ENCODE measurements around the gene NIPA2. TPM values are rescaled to one million over a fixed set of nuclear protein-coding genes. Genes with fewer than 3 reads are reported as not detected.

Gene NIPA2
- total and polyA plus RNA-seq, 3 experiments from 2014 or later: 55.4 to 112 (median 102) TPM

DNA sequence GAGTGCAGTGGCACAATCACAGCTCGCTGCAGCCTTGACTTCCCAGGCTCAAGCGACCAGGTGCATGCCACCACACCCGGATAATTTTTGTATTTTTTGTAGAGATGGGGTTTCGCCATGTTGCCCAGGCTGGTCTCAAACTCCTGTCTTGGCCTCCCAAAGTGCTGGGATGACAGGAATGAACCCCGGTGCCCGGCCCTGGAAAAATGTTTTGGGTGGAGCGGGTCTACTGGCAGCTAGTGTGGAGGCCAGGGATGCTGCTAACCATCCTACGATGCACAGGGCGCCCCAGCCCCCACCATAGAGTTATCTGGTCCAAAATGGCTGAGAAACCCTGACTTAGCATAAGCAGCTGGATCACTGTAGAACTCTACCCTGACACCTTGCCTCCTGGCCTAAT is 35.4 kb downstream of the NIPA2 start:
- no peaks in the 10 kb centered on the region for H3K36me3 ChIP-seq (ENCODE audit: insufficient read depth, low read length)
- H3K27ac Mint-ChIP-seq: no peak overlapping the region
- H3K4me3 ChIP-seq (ENCODE audit: low read length): no peak overlapping the region
- peaks cover 6 to 20% (median 14%) of the 10 kb centered on the region in 3 donors for H3K36me3 Mint-ChIP-seq
- H3K4me3 Mint-ChIP-seq: no peak overlapping the region
- H3K27me3 ChIP-seq (ENCODE audit: insufficient read depth, low read length, poor library complexity, severe bottlenecking): no peaks in the 10 kb centered on the region
- no peaks in the 10 kb centered on the region for H3K4me1 ChIP-seq (ENCODE audit: insufficient read depth, low read length)
- peaks cover 0 to 2% (median 0%) of the 10 kb centered on the region in 5 donors for H3K9me3 Mint-ChIP-seq
- no peak overlapping the region for H3K27ac ChIP-seq (ENCODE audit: low read depth, low read length)
- CTCF ChIA-PET: no interaction called here
- no peaks in the 10 kb centered on the region for H3K9me3 ChIP-seq (ENCODE audit: low read length)
- H3K4me1 Mint-ChIP-seq: no peaks in the 10 kb centered on the region
- DNase-seq: no peak
- peaks cover 0 to 3% of the 10 kb centered on the region in 2 donors for H3K27me3 Mint-ChIP-seq
- POLR2A ChIA-PET: no interaction called here

DNA sequence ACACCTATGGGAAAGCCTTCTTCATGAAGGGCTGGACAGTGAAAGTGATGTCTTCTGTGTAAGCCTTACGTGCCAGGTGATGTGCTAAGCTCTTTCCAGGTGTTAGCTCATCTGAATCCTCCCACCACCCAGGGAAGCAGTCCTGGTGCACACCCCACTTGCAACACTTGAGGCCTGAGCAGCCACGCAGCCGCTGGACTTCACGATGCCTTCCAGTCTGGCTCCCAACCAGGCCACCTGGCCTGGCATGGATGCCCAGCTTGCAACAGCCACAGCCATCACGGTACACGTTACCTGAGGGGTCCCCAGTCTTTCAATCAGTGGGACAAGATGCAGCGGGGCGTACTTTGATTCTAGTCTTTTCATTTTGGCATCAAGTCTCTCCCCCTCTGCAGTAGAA is 35.8 kb downstream of the NIPA2 start:
- H3K4me1 Mint-ChIP-seq: no peaks in the 10 kb centered on the region
- no peak overlapping the region for H3K4me3 ChIP-seq (ENCODE audit: low read length)
- H3K9me3 Mint-ChIP-seq: peaks cover 0 to 2% (median 0%) of the 10 kb centered on the region in 5 donors
- peaks cover 5 to 15% (median 14%) of the 10 kb centered on the region in 3 donors for H3K36me3 Mint-ChIP-seq
- no peak overlapping the region for H3K4me3 Mint-ChIP-seq
- H3K9me3 ChIP-seq (ENCODE audit: low read length): no peaks in the 10 kb centered on the region
- H3K27me3 ChIP-seq (ENCODE audit: insufficient read depth, low read length, poor library complexity, severe bottlenecking): no peaks in the 10 kb centered on the region
- H3K27ac Mint-ChIP-seq: no peak overlapping the region
- no peak overlapping the region for H3K27ac ChIP-seq (ENCODE audit: low read depth, low read length)
- H3K4me1 ChIP-seq (ENCODE audit: insufficient read depth, low read length): no peaks in the 10 kb centered on the region
- ChIA-PET POLR2A (no interaction called here), CTCF (no interaction called here)
- H3K36me3 ChIP-seq (ENCODE audit: insufficient read depth, low read length): no peaks in the 10 kb centered on the region
- peaks cover 0 to 3% of the 10 kb centered on the region in 2 donors for H3K27me3 Mint-ChIP-seq
- no peak for DNase-seq

DNA sequence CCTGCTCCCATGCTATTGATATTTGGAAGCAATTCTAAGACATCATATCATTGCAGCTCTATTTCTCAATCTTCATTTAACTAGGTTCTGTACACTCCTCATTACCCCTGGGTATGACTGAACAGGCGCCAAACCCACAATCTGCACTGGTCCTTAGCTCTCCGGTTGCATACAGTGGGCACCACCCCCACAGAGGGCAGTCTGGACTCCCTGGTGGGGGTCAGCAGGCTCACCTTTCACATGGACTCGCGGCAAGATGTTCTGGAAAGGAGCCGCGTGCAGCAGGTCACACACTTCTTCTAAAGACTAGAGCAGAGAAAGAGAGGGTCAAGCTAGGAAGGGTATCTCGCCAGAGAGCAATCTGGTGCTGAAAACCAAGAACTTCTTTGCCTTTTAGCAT is 36.5 kb downstream of the NIPA2 start:
- POLR2A ChIA-PET: no interaction called here
- no peak for DNase-seq
- no peaks in the 10 kb centered on the region for H3K9me3 ChIP-seq (ENCODE audit: low read length)
- no peaks in the 10 kb centered on the region for H3K4me1 Mint-ChIP-seq
- no peaks in the 10 kb centered on the region for H3K4me1 ChIP-seq (ENCODE audit: insufficient read depth, low read length)
- CTCF ChIA-PET: no interaction called here
- H3K4me3 Mint-ChIP-seq: no peak overlapping the region
- no peak overlapping the region for H3K27ac ChIP-seq (ENCODE audit: low read depth, low read length)
- H3K9me3 Mint-ChIP-seq: peaks cover 0 to 2% (median 0%) of the 10 kb centered on the region in 5 donors
- H3K36me3 ChIP-seq (ENCODE audit: insufficient read depth, low read length): no peaks in the 10 kb centered on the region
- no peaks in the 10 kb centered on the region for H3K27me3 ChIP-seq (ENCODE audit: insufficient read depth, low read length, poor library complexity, severe bottlenecking)
- no peak overlapping the region for H3K4me3 ChIP-seq (ENCODE audit: low read length)
- peaks cover 3 to 14% (median 9%) of the 10 kb centered on the region in 3 donors for H3K36me3 Mint-ChIP-seq
- H3K27me3 Mint-ChIP-seq: peaks cover 0 to 3% of the 10 kb centered on the region in 2 donors
- H3K27ac Mint-ChIP-seq: no peak overlapping the region

DNA sequence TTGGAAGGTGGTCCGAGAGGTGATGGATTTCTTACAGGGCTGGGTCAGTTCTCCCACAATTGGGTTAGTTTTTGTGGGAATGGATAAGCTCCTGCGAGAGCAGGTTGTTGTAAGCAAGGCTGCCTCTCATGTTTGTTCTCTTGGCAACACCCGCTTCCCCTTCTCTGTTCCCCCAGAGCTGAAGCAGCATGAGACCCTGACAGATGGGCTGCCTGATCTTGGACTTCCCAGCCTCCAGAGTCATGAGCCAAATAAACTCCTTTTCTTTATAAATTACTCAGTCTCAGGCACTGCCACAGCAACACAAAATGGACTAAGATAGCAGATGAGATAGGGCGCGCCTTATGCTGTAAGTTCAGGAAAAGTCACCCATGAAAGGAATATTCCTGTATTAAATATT is 38.7 kb downstream of the NIPA2 start:
- POLR2A ChIA-PET: no interaction called here
- Mint-ChIP-seq H3K27me3 (peaks cover 0 to 3% of the 10 kb centered on the region in 2 donors), H3K4me3 (no peak overlapping the region), H3K27ac (no peak overlapping the region), H3K9me3 (no peaks in the 10 kb centered on the region), H3K4me1 (no peaks in the 10 kb centered on the region), H3K36me3 (peaks cover 3 to 17% (median 13%) of the 10 kb centered on the region in 3 donors)
- H3K4me1 ChIP-seq (ENCODE audit: insufficient read depth, low read length): no peaks in the 10 kb centered on the region
- no peak overlapping the region for H3K27ac ChIP-seq (ENCODE audit: low read depth, low read length)
- CTCF ChIA-PET: interaction anchor here (0.6 kb wide), 1 partner anchor 61 kb away, joined by 3 read pairs; no protein-coding TSS in a partner anchor
- no peak for DNase-seq
- H3K9me3 ChIP-seq (ENCODE audit: low read length): no peaks in the 10 kb centered on the region
- H3K36me3 ChIP-seq (ENCODE audit: insufficient read depth, low read length): no peaks in the 10 kb centered on the region
- H3K4me3 ChIP-seq (ENCODE audit: low read length): no peak overlapping the region
- H3K27me3 ChIP-seq (ENCODE audit: insufficient read depth, low read length, poor library complexity, severe bottlenecking): no peaks in the 10 kb centered on the region

DNA sequence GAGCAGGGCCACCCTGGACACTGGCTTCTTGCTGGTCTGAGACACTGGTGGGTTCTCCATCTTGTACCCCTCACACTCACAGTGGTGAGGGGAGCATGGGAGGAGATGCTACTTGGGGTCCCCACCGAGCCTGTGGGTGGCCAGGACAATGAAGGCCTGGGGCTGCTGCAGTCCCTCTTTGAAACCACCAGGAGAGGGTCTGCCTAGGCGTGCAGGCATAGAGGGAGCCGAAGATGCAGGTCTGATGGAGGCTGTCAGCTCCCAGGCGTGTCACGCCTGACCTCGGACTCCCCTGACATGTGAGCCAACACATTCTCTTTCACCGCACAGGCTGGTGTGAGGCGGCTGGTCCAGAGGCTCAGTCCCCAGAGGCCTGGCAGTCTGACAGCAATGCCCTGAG is 39.1 kb downstream of the NIPA2 start:
- no peak overlapping the region for H3K4me3 Mint-ChIP-seq
- Histone ChIP-seq H3K27me3 (ENCODE audit: insufficient read depth, low read length, poor library complexity, severe bottlenecking) (no peaks in the 10 kb centered on the region), H3K9me3 (ENCODE audit: low read length) (no peaks in the 10 kb centered on the region), H3K36me3 (ENCODE audit: insufficient read depth, low read length) (no peaks in the 10 kb centered on the region), H3K27ac (ENCODE audit: low read depth, low read length) (no peak overlapping the region), H3K4me3 (ENCODE audit: low read length) (no peak overlapping the region), H3K4me1 (ENCODE audit: insufficient read depth, low read length) (no peaks in the 10 kb centered on the region)
- no peaks in the 10 kb centered on the region for H3K4me1 Mint-ChIP-seq
- peaks cover 0 to 3% of the 10 kb centered on the region in 2 donors for H3K27me3 Mint-ChIP-seq
- ChIA-PET POLR2A (no interaction called here), CTCF (interaction anchor here (0.6 kb wide), 1 partner anchor 61 kb away, joined by 3 read pairs; no protein-coding TSS in a partner anchor)
- H3K9me3 Mint-ChIP-seq: no peaks in the 10 kb centered on the region
- H3K36me3 Mint-ChIP-seq: peaks cover 1 to 17% (median 13%) of the 10 kb centered on the region in 3 donors
- DNase-seq: no peak
- no peak overlapping the region for H3K27ac Mint-ChIP-seq

DNA sequence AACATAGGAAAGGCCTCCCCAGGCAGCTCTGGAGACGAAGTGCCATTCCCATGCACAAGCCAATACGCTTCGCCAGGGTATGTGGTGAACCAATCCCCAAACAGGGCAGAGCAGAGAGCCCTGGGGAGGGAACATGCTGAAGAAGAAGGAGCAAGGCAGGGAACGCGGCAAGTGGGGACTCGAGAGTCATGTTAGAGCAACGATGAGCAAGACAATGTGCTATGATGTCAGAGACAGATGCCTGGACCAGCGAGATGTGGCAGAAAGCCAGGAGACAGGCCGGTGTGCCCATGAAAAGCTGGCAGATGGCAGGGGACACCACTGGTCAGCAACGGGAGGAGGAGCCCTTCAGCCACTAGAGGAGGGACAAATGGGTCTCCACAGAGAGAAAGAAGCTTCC is 39.6 kb downstream of the NIPA2 start:
- no peaks in the 10 kb centered on the region for H3K36me3 ChIP-seq (ENCODE audit: insufficient read depth, low read length)
- no peaks in the 10 kb centered on the region for H3K4me1 Mint-ChIP-seq
- no peaks in the 10 kb centered on the region for H3K4me1 ChIP-seq (ENCODE audit: insufficient read depth, low read length)
- no peaks in the 10 kb centered on the region for H3K9me3 Mint-ChIP-seq
- H3K27me3 Mint-ChIP-seq: peaks cover 0 to 3% of the 10 kb centered on the region in 2 donors
- H3K27ac ChIP-seq (ENCODE audit: low read depth, low read length): no peak overlapping the region
- no peak overlapping the region for H3K27ac Mint-ChIP-seq
- DNase-seq: no peak
- no peak overlapping the region for H3K4me3 Mint-ChIP-seq
- H3K4me3 ChIP-seq (ENCODE audit: low read length): no peak overlapping the region
- no peaks in the 10 kb centered on the region for H3K27me3 ChIP-seq (ENCODE audit: insufficient read depth, low read length, poor library complexity, severe bottlenecking)
- no peaks in the 10 kb centered on the region for H3K9me3 ChIP-seq (ENCODE audit: low read length)
- peaks cover 1 to 17% (median 13%) of the 10 kb centered on the region in 3 donors for H3K36me3 Mint-ChIP-seq
- ChIA-PET CTCF (no interaction called here), POLR2A (no interaction called here)

DNA sequence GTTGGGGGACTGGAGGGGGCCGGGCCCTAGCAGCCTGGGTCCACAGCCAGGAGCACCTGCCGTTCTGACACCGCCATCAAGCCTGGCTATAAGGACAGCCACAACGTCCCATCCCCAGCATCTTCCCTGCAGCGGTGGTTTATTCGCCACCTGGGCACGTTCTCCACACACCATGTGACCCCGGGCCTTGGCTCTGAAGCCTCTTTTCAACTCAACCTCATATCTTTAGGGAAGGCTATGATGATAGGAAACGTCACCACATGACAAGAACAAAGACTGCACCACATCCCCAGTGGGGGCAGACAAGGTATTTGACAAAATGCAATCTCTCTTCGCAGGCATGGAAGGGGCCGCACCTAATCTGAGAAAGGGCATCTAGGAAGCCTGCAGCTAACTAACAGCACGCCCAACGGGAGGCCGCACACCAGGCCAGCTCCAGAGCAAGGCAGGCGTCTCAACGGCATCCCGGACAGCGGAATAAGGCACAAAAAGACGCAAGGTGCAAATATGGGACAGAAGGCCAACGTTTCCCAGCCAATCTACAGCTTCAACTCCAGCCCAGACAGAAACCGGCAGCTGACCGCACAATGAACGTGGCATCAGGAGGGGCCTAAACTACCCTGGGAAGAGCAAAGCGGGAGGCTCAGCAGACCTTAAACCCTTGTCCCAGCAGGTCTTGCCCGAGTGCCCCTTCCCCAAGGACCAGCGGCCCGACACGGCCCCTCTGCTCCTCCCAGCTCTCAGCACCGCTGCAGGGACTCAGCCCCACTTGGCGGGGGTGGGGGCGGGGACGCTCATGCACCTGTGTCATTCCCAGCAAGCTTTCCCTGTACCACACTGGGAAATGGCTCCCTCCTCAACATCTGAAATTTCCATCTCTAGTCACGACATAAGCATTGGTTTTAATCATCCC is 41.9 kb downstream of the NIPA2 start:
- no peaks in the 10 kb centered on the region for H3K27me3 ChIP-seq (ENCODE audit: insufficient read depth, low read length, poor library complexity, severe bottlenecking)
- H3K9me3 Mint-ChIP-seq: no peaks in the 10 kb centered on the region
- no peaks in the 10 kb centered on the region for H3K9me3 ChIP-seq (ENCODE audit: low read length)
- ChIA-PET CTCF (no interaction called here), POLR2A (no interaction called here)
- H3K4me1 ChIP-seq (ENCODE audit: insufficient read depth, low read length): no peaks in the 10 kb centered on the region
- H3K4me3 Mint-ChIP-seq: no peak overlapping the region
- peaks cover 0 to 4% (median 0%) of the 10 kb centered on the region in 3 donors for H3K4me1 Mint-ChIP-seq
- H3K36me3 ChIP-seq (ENCODE audit: insufficient read depth, low read length): no peaks in the 10 kb centered on the region
- DNase-seq: no peak
- H3K36me3 Mint-ChIP-seq: peaks cover 3 to 17% (median 13%) of the 10 kb centered on the region in 3 donors
- peak overlapping the region in 1 of 8 donors; percentile 42 for H3K27ac Mint-ChIP-seq
- H3K27me3 Mint-ChIP-seq: peaks cover 0 to 3% of the 10 kb centered on the region in 2 donors
- H3K27ac ChIP-seq (ENCODE audit: low read depth, low read length): no peak overlapping the region
- H3K4me3 ChIP-seq (ENCODE audit: low read length): no peak overlapping the region

DNA sequence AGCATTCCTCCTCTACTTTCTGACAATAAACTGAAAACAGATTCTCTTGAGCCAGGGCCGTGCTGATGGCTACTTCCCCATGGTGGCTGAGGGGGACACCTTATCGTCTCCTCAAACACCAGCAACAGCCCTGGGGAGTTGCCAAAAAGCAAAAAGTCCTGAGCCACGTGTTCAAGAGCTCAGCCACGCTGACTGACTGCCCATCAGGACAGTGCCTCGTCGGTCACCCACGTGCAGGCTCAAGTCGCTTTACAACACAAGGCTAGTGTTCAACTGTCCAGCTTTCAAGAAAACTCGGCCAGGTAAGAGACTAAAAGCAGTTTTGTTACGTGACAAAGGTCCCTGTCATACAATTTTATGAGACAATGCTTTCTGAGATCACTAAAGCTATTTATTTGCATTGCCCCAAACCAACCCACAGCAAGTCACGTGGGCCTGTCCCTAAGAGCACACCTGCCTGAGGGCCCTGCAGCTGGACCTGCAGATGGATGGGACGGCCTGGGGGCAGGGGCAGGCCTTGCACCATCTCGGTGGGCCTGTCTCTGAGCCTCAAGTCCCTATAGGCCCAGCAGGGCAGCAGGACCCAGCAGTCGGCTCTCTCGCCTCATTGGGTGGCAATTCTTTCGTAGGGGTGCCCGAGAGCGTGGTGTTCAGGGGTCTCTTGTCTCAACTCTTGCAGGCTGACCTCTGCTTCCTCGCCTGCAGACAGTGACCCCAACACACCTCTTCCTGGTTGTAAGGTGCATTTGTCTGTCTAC is 42.7 kb downstream of the NIPA2 start:
- no peaks in the 10 kb centered on the region for H3K36me3 ChIP-seq (ENCODE audit: insufficient read depth, low read length)
- H3K9me3 ChIP-seq (ENCODE audit: low read length): no peaks in the 10 kb centered on the region
- no peaks in the 10 kb centered on the region for H3K27me3 ChIP-seq (ENCODE audit: insufficient read depth, low read length, poor library complexity, severe bottlenecking)
- peaks cover 0 to 3% of the 10 kb centered on the region in 2 donors for H3K27me3 Mint-ChIP-seq
- ChIA-PET POLR2A (no interaction called here), CTCF (no interaction called here)
- no peaks in the 10 kb centered on the region for H3K9me3 Mint-ChIP-seq
- H3K4me1 ChIP-seq (ENCODE audit: insufficient read depth, low read length): no peaks in the 10 kb centered on the region
- no peak overlapping the region for H3K4me3 Mint-ChIP-seq
- peaks cover 0 to 4% (median 0%) of the 10 kb centered on the region in 3 donors for H3K4me1 Mint-ChIP-seq
- H3K36me3 Mint-ChIP-seq: peaks cover 3 to 12% (median 11%) of the 10 kb centered on the region in 3 donors
- no peak for DNase-seq
- H3K27ac ChIP-seq (ENCODE audit: low read depth, low read length): no peak overlapping the region
- H3K4me3 ChIP-seq (ENCODE audit: low read length): no peak overlapping the region
- peak overlapping the region in 1 of 8 donors; percentile 24 for H3K27ac Mint-ChIP-seq

Measured in CD8-positive, alpha-beta memory T cell (primary cell).